DLD1 (cell line): Measurements from ENCODE around the gene NRIP2.

ENCODE experiments used
- in situ Hi-C: cut with HindIII; loops from 2 replicates; pipeline ENCODE4 v1.10.0; 2017; ENCODE audit warnings: low sequenced_read_pairs

Gene NRIP2

DNA sequence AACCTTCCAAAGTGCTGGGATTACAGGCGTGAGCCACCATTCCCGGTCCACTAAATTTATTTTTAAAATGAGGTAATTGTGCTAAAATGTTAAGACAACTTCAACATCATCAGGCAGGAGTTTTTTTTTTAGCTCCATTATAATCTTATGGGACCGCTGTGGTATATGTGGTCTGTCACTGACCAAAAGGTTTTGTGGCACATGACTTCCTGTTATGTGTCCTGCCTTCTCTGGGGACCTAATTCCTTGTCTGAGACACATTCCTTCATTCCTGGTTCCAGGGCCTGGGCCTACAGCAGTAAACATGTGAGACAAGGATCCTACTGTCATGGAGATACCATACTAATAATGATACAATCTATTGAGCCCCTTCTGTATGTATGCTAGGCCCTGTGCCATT, 17.1 kb upstream of the NRIP2 start:
- in situ Hi-C loops: no loop called here

DNA sequence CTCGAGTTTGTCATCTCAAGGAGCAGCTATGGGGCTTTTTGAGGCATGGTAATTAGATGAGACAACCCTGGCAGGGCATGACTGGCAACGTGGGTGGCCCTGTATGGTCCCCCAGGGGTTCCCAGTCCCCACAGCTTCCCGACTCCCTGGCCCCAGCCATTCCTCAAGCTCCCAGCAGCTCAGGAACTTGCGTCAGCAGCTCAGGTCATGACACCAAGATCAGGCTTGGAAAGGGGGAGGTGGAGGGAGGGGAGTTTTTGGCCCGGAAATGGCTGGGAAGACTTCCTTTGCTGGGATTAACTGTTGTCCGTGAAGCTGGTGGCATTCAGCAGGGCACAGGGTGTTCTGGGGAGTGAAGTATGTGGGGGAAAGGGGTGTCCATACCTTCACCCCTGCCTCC, 10.4 kb upstream of the NRIP2 start:
- in situ Hi-C loops: no loop called here

GRCh38 chr12:2844786-2845185, 10.0 kb upstream of the NRIP2 start:
- in situ Hi-C loops: no loop called here

DNA sequence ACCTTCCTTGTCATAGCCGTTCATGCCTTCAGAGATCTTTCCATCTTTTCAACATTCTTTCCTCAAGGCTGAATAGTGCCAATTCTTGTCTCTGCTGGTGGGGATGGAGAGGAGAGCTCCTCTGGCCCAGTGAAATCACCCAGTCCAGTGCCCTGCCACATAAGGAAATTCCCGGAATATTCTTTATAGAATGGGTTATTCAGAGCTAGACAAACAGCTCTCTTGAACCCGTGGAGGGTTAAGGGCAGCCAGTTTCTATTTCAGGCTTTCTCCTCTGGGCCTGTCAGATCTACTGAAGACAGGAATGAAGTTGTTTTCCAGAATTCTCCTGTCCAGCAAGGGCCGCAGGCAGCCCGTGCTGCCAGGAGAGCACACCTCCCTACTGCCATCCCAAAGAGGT, 8.1 kb upstream of the NRIP2 start:
- in situ Hi-C loops: no loop called here

DNA sequence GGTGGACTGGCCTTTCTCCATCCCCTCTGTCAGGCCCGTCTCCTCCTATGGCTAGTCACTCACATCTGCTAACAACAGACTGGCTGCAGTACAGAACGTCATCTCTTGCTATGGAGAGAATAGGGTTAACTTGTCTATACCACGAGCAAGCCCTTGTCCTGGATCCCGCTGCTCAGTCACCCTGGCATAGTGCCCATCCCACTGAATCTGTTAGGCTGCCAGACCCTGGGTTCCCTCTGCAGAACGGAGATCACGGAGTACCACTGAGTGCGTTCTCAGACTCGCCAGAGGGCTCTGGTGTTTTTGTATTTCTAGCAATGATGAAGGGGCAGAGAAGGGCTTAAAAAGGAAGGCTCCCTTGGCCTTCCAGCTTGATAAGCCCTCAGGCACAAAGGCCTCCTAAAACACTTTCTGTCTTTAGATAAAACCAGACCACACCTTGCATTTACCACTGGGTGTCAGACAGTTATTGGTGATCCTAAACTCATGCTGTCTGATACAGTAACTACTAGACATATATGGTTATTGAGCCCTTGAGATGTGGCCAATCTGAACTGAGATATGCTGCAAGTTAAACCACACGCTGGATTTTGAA, 6.3 kb upstream of the NRIP2 start:
- in situ Hi-C loops: no loop called here

- in situ Hi-C loops: no loop called here
These were observed 1.7 kb upstream of the NRIP2 start for GRCh38 chr12:2836574-2836973.

DNA sequence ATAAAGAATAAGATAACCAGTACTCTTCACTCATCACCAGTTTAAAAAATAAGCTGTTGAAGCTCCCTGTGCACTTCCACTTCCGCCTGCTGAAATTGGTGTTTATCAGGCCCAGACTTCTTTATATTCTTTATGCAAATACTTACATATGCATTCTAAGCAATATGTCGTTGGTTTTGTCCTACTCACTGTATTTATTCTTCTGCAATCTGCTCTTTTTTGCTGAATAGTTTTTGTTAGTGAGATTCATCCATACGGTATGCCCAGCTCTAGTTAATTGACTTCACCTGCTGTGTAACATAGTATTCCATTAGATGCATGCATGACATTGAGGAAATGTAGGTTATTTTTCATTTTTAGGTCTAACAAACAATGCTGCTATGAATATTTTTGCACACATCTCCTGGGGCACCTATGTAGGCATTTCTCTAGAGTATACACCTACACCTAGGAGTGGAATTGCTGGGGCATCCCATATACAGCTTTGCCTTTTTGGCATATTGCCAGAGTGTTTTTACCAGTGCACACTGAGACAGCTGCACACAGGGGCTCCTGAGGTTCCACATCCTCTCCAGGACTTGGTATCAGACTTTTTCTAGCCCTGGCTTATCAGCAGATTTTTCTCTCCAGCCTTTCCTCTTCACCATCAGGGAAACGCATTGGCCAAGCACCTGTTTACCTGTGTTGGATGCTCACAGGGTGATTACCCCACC, 1.0 kb upstream of the NRIP2 start:
- in situ Hi-C loops: no loop called here

GRCh38 chr12:2833810-2834209, 1.0 kb downstream of the NRIP2 start:
- in situ Hi-C loops: no loop called here

DNA sequence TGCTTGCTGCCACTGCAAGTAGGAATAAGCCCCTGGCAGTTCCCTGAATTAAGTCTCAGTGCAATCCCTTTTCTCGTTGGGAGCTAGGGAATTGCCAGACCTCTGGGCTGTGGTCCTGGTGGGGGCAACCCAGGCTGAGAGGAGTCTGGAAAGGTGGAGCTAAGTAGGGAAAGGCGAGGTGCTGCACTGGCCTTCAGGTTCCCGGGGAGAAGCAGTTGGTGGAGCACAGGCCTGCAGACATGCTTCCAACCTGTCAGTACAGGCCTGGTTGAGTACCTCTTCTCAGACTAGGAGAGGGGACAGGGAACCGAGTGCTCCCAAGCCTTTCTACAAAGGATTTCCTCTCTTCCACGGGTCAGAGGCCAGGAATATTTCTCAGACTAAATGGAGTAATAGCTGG, 1.5 kb downstream of the NRIP2 start:
- in situ Hi-C loops: no loop called here

DNA sequence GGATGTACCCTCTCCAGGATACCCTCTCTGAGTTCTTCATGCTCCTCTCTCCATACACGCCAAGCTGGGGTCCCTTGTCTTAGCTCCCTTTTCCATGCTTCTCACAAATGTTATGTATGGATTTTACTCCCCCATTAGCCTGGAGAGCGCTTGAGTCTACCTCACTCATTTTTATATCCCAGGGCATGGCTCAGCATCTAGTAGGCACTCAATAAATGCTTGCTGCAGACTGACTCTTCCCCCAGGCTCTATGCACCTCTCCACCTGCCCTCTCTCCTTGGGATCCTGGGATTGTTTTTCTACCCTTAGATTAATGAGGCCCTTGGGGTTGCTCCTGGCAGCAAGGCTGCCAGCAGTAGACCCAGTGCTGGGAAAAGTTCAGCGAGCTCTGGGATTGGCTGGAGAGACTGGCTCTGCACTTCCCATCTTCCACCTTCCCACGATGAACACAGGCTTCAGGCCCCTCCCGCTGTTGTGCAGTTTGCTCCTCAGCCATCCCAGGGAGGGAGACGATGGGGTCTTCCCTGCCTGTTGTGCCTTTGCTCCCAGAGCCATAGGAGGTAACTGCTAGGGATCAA, 2.2 kb downstream of the NRIP2 start:
- in situ Hi-C loops: no loop called here

DNA sequence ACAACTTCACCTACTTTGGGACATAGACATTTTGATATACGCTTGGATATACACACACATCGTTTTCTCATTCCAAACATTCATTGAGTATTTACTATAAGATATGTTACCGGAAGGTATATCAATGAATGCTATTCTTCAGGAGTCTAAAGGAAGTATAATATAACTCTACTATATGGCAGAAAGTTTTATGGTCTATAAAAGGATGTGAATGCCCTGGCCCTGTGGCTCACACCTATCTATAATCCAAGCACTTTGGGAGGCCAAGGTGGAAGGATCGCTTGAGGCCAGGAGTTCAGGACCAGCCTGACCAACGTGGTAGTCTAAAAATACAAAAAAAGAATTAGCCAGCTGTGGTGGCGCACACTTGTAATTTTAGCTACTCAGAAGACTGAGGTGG, 5.6 kb downstream of the NRIP2 start:
- in situ Hi-C loops: no loop called here

DNA sequence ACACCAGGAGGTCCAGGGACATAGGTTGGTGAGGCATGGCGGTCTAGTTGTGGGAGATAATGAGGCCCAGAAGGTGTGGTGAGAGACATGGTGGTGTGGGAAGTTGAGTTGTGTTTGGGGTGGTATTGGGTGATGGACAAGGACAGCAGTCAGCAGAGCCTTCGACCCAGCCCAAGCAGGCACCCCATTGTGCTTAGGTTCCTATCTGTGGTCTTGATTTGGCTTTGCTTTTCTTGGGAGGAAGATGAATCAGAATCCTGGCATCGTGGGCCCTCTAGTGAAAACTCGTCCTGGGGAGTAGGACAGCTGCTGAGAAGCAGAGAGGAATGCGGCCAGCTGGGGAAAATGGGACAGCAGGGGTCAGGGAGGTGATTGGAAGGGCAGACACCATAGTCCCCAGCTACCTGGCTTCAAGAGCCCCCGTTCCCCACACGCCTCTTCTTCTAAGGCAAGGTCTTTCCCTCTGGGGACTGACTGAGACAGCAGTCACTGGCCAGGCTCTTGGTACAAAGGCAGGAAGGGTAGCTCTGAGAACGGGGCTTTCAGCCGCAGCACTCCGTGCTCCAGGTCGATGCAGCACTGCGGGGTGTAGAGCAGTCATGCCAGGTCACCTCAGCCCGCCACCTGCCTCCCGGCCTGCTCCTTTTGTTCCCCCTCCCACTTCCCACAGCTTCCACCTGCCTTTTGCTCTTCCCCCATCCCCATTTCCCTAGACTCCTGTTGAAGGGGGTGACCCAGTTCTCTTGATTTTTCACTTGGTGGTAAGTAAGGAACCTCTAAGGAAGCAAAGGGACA, 7.9 kb downstream of the NRIP2 start:
- in situ Hi-C loops: no loop called here

DNA sequence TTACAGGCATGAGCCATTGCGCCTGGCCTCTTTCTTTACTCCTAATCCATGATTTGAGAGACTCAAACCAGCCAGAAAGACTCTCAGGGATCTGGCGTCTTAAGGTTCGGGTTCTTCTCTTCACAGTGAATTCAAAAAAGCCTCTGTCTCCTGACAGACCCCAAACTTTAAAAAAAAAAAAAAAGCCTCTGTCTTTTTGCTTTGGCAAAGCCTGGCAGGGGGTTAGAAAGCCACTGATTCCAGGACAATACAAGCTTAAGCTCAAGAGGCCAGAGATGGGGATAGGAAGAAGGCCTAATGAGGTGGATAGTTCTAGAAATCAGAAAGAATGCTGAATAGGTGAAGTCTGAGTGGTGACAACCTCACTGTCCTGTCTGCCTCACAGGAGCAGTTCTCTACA, 8.8 kb downstream of the NRIP2 start:
- in situ Hi-C loops: no loop called here

GRCh38 chr12:2825132-2825531, 9.7 kb downstream of the NRIP2 start:
- in situ Hi-C loops: no loop called here

DNA sequence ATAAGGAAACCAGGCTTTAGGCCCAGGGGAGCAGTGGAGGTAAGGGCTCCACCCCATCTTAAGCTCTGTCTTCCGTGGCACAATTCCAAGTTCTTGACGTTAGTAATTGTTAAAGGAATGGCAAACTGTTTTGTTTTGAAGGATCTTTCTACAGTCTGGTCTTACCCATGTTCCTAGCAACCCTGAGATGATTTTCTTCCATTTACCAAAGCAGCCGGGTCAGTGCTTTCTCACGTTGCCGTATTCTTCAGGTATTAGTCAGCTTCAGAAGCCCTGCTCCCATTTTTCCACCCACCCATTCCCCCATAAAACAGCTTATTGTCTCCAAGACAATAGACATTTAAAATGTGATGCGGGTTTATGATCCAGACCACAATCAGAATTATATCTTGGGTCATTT, 10.3 kb downstream of the NRIP2 start:
- in situ Hi-C loops: no loop called here

DNA sequence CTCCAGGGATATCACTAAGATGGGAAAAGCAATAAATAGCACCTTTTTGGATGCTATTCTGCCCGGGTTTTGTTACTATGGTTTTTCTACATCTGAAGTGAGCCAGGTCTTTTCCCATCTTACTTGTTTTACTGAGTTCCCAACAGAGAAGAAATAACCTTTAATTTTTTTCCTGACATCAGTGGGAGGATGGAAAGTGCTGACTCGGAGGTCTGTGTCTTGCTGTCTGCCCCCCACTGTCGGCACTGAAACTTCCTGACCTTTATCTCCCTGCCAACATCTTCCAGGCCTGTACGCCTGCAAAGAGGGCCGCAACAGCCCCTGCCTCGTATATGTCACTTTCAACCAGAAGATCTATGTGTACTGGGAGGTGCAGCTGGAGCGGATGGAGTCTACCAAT, 11.4 kb downstream of the NRIP2 start:
- in situ Hi-C loops: no loop called here

DNA sequence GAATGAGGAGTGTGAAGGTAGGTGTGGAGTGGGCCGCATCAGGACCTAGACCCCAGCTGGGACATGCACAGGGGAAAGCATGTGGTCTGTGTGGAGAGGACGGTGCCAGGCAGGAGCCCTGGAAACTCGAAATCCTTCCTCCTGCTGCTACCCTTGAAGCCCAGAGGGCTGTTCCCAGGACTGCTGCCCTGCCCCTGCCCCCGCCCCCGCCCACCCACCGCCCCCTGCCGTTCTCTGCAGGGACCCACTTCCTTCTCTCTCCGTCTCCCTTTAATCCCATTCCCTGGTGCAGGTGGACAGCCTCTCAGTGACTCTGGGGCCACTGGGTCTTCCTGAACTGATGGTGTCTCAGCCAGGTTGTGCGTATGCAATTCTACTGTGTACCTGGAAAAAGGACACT, 14.4 kb downstream of the NRIP2 start:
- in situ Hi-C loops: no loop called here

DNA sequence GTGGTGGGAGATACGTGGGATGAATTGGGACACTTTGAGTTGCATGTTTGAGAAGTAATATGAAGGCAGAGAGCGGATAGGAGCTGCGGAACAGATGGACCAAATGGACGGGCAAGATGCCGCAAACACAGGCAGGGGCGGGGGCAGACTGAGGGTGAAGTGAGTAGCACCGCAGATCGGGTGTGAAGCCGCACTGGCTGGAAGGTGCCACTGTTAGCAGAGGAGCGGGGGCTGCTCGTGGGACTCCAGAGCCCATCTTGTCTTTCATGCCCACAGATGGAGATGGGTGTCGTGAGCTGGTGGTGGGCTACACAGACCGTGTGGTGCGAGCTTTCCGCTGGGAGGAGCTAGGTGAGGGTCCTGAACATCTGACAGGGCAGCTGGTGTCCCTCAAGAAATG, 15.0 kb downstream of the NRIP2 start:
- in situ Hi-C loops: no loop called here

DNA sequence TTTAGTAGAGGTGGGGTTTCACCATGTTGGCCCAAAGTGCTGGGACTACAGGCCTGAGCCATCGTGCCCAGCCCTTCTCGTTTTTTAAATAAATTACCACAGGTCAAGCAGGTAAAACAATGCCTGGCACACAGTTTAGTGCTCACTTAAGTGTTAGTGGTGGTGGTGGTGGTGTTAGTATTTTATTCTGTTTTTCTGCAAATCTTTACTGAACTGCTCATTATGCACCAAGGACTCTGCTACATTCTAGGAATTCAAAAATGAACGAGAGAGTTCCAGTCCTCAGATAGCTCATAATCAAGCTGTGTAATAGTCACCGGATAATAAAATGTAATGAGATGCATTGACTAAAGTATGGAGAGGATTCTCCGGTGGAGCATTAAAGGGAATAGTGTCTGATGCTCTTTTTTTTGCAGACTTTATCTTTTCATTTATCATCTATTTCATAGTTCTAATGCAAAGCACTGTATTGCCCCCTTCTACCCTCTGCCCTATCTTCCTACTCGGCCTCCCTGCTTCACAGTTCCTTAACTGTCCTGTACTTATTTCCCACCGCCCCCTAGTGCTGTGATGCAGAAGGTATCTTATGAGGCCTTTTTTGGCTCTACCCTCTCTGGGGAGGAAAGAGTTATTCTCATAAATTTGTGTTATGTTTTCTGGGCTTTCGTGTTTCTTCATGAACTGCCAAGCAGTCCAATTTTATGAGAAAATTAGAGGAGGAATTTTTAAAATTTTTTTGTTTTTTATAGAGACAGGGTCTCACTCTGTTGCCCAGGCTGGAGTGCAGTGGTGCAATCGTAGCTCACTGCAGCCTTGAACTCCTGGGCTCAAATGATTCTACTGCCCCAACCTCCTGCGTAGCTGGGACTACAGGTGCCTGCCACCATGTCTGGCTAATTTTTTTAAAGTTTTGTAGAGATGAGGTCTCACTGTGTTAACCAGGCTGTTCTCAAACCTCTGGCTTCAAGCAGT, 21.3 kb downstream of the NRIP2 start:
- in situ Hi-C loops: no loop called here

DNA sequence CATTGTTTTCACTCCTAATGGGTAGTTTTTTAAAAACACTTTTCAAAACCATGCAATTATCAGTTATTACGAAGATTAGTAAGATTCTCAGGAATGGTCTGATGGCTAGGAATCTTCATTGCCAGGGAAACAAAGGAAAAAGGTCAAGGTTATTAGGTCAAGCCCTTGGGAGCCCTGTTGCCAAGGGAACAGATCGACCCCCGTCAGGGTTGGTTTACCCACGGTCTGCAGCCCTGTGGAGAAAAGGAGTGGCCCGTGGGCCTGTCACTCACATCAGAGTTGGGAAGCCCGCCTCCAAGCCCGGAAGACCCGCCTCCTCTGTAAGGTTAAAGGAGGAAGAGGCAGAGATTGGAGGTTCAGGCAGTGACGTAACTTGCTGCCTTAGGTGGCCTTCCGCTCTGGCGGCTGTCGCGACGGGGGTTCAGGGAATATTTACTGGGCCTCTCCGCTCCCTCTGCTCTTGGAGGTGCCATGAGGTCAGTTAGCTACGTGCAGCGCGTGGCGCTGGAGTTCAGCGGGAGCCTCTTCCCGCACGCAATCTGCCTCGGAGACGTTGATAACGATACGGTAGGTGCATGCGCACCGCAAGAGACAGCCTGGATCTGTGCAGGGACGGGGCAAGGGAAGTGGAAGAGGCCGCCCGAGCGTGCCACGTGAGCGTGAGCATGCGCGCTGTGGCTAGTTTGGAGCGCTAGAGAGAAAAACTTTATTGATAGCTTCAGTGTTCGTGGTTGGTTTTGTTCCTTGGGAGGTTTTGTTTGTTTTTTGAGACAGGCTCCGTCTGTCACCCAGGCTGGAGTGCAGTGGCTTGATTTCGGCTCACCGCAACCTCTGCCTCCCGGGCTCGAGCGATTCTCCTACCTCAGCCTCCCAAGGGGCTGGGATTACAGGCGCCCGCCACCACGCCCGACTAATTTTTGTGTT, 22.3 kb downstream of the NRIP2 start, which contains the start of gene ITFG2:
Gene ITFG2, plus strand, starts transcription at position 379 of the 924 bp plus-strand sequence. Its CDS starts 93 bp downstream, at position 472.
- in situ Hi-C loops: no loop called here
